Stimulated activated CD8-positive, alpha-beta memory T cell treated with anti-CD3 and anti-CD28 coated beads, Interleukin-4, amount 100 ng/mL, for 24 hours (primary cell): ENCODE results near the gene TCF7L2.

Source experiments
- DNase-seq: peaks from one replicate; pipeline ENCODE4 v3.0.0-alpha.2; 2020; ENCODE audit warnings: low read depth

The TCF7L2 gene

GRCh38 chr10:113148901-113149300, 198.9 kb downstream of the TCF7L2 start:
- no peak for DNase-seq

- no peak for DNase-seq
These were observed 199.6 kb downstream of the TCF7L2 start for GRCh38 chr10:113149626-113150025.

- no peak for DNase-seq
These were observed 201.2 kb downstream of the TCF7L2 start for GRCh38 chr10:113151190-113151666.

DNA sequence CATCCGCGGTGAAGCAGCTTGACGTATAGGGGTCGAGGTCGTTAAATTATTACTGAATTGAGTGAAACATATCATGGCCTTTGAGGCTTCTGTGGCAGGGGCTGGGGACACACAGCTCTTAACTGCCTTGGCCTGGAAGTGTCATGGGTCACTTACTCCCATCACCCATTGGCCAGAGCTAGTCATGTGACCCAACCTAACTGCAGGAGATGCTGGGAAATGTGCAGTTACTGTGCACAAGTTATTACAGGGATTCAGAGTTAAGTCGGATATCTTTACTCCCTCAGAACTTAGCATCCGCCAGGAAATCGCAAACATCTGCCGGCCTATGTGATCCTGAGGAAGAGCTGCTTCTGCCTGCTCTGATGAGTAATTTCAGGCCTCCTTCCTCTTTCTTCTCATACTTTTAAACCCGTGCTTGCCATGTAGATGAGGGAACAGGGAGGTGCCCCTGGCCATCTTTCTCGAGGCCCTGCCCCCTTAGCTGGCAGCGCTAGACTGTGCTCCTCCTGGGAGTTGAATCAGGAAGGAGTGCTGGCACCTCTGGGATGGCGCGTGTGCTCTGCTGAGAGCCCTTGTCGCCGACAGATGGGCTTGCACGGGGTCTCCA, 203.6 kb downstream of the TCF7L2 start:
- DNase-seq = no peak

DNA sequence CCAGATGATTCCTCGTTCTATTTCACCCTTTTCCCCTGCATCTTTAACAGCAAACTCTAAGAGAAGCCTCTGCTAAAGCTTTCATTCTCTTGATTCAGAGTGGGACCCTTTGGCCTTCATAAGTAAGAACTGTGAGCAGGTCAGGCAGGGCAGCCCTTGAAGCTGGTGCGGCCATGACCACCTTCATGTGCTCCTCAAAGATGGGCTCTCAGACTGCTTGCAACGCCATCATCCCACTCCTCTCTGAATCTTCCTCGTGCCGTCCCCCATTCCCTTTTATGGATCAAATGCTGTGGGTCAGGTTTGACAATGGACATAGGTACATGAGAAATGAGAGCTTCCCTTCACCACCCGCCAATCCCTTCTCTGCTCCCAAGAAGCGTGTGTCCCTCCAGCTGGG, 207.4 kb downstream of the TCF7L2 start:
- no peak for DNase-seq

GRCh38 chr10:113158183-113158582, 208.1 kb downstream of the TCF7L2 start:
- no peak for DNase-seq

DNA sequence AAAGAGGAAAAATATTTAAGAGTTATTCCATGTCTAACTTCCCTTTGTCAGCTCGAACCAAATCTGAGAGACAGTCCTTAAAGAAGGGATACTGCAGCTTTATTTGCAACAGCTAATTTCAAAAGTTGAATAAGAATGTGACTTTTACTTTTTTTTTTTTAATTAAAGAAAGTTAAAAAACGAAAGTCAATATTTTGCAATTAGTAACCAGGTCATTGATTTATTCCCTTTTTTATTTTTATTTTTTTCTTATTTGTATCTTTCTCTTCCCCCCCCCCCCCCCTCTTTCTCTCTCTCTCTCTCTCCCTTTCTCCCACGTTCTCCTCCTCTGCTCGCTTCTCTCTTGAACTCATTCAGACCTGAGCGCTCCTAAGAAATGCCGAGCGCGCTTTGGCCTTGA, 209.5 kb downstream of the TCF7L2 start:
- DNase-seq = no peak

- DNase-seq = no peak
These were observed 210.6 kb downstream of the TCF7L2 start for GRCh38 chr10:113160641-113161040.

- no peak for DNase-seq
These were observed 211.0 kb downstream of the TCF7L2 start for GRCh38 chr10:113161066-113161465.

DNA sequence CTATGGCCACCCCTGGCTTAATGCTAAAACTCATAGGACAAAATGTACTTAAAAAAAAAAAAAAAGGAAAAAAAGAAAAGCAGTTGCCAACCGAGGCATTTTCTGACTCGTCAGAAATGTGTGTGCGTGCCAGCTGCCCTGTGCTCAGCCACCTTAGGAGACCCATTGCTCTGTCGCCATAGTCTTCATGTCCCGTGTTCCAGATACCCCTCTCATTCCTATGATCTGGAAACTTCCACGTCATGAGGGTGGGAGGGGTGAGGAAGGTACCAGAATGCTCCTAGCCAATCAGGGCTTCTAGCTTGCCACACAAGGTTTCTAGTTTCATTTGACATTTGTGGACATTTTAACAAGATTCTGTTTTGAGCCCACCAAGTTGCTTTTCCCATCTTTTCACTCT, 212.9 kb downstream of the TCF7L2 start:
- DNase-seq = no peak

- DNase-seq = no peak
These were observed 215.6 kb downstream of the TCF7L2 start for GRCh38 chr10:113165673-113166072.

DNA sequence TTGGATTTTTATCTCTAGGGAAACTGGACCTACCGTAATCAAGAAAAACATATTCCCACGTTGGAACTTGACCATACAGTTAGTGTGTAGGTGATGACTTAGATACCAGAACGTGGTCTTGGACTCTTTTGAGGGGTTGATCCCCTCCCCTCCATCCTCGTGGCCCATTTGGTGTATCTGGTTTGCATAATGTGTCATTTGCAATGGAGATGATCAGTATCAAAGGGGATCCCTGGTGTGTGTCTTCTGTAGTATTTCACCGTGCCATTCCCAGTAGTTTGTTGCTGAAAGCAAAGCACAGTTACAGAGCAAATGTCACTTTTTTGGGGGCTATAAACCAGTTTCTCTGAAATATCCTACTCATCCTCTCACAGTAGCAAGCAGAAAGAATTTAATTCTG, 217.7 kb downstream of the TCF7L2 start:
- DNase-seq = no peak

DNA sequence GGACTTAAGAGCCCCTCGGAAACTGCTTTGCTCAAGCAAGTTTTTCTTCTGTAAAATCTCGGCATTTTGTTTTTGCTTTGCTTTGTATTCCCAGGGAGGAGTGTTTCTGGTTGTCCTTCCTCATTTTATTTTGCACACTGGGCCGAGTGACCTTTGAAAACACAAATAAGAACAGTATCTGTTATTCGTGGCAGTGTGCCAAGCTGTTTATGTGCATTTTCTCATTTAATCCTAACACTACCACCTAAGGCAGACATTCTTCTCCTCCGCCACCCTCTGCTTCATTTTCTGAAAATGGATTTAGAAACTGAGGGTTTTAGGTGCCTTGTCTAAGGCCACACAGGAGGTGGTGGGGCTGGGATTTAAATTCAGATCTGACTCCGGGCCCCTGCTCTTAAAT, 218.5 kb downstream of the TCF7L2 start:
- DNase-seq = no peak

GRCh38 chr10:113169111-113169510, 219.1 kb downstream of the TCF7L2 start:
- no peak for DNase-seq

GRCh38 chr10:113169853-113170460, 219.9 kb downstream of the TCF7L2 start:
- DNase-seq = no peak

- DNase-seq = no peak
These were observed 221.6 kb downstream of the TCF7L2 start for GRCh38 chr10:113171662-113172061.

DNA sequence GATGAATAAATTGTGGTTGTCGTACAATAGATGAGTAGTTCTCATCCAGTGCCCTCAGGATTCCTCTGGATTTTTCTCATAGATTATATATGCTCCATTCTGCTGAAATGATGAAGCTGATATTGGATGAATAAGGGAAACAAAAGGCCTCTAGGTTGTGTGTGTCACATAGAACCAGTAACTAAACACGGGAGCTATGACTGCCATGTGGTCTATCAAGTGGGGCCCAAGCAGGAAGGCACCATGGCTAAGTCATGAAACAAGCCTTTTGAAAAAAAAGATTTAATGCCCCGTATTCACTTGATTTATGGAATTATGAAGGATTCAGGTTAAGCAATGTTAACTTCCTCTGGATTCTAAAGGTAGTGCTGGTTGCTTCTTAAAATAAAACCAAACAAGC, 225.1 kb downstream of the TCF7L2 start:
- no peak for DNase-seq

DNA sequence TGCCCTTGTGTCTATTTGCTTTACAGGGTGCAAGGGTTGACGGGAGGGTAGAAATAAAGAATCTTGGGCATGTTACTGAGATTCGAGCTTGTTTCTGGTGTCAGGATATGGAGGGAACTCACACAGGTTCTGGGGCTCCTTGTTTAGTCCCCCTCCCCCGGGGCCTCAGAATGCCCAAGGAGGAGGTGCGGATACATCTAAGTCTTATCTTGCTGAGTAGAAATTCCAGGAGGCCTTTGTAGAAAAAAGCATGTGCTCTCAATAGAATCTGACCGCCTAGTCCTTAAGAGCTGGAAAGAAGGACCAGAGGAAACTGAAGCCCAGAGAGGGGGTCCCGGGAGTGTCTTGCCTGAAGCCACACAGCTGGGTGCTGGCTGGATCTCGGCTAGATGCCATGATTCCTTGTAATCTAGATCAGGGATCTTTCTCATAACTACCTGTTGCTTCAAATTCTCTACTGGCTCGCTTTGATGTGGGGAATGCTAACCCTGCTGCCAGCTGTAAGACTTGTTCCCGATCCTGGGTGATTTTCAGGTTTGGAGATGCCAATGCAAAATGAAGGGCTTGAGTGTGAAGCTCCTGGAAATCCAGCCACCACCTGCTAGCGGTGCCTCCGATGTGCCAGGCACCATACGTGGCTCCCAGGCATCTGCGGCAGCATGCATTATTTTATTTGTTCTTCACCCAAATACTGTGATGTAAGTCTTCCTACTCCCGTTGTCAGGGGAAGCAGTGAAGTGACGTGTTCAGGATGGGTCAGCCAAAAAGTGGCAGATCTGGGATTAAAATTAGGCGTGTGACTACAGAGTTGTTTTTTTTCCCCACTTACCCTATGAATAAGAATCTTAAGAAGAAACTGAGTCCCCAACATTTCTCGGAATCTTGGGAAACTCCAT, 226.0 kb downstream of the TCF7L2 start:
- no peak for DNase-seq

DNA sequence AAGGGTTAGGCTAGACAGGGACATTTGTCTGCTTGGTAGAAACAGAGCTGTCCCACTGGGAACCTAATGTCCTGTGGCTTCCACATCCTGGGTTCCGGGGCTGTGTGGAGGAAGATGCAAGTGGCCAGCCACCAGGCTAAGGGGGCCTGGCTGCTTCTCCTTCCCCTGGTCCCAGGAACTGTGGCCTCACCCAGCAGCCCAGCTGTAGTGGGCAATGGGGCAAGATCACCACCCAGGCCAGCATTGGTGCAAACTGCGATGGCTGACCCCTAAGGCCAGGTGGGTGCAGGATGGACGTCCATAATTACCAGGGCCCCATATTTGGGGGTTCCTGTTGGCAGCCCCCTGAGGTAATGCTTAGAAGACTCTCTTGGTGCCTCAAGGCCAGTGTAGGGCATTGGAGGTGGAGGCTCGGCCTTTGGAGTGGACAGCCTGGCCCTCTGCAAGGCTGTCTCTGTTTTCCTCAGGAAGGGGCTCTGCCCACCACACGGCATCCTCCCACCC, 226.7 kb downstream of the TCF7L2 start:
- no peak for DNase-seq

DNA sequence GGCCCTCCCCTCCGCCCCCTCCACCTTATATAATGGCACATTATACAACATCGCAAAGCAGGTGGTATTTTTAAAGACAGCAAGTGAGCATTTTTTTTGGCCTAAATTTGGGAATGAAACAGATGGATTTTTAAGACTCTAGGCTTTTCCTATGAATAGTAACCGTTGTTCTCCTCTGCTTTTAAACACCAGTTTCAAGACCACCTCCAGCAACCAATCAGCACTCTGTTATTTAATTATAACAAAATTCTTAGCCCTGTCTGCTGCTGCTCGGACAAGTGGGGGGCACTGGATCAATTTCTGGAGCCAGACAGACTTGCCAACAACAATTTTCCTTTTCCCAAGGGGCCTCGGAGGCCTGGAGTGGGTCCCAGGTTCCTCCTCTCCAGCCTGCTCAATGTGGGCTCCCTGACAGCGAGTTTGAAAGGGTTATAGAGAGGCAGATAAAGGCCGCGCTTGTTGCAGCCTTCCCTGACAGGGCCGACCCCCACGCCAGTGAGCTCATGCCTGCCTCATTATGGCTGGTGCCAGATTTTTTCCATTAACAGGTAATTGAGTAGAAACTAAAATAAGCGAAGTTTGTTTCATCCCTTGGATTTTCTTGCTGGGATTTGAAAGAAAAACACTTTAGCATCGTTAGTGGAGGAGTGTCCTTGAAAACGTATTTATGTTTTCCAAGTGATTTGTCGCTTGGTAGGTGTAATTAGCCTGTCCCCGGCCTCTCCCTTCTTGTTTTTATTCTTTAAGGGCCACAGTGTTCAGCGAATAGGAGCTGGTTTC, 227.3 kb downstream of the TCF7L2 start:
- DNase-seq = no peak

DNA sequence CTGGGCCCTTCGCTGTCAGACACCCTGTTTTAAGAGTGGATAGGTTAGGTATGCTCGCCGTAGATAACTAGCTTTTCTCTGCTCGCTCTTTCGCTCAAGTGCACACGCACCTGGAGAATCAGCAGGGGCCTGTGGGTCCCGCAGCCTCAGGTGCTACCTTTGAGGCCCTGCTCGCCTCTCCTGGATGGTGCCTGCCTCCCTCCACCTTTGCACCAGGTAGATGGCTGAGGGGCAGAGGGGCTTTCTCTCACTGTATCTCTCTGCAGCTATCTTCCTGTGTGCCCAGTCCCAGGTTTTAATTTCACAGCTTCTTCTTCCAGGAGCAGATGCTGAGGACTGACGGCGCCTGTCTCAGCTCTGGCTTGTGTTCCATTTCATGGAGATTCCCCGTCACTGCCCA, 227.9 kb downstream of the TCF7L2 start:
- no peak for DNase-seq

GRCh38 chr10:113178771-113179170, 228.7 kb downstream of the TCF7L2 start:
- no peak for DNase-seq
